GM12892 (cell line): ENCODE data around the gene LYRM4.

Source experiments
- POLR2A ChIP-seq: IDR thresholded peaks from 2 replicates; pipeline ENCODE4 v1.6.1; 2011; ENCODE audit warnings: low read depth, low read length, control low read depth
- TAF1 ChIP-seq: IDR thresholded peaks from 2 replicates; pipeline ENCODE4 v1.6.1; 2011; ENCODE audit warnings: low read depth, mild to moderate bottlenecking, control low read depth, low read length, borderline replicate concordance

- TF ChIP-seq POLR2A (no peak), TAF1 (no peak)
Observed at GRCh38 chr6:5274231-5274630, 13.5 kb upstream of the LYRM4 start.
